Lower lobe of right lung (tissue), 2 donors: ENCODE results near the gene NFYC. TPM values are rescaled to one million over a fixed set of nuclear protein-coding genes. Genes with fewer than 3 reads are reported as not detected.

Experiments used
- ATAC-seq, 2 donors: fragments of 200-7000 bp; cut with Tn5 transposase; one replicate each; pipeline ENCODE4 v1.9.1; 2020 to 2022; ENCODE audit warnings: mild to moderate bottlenecking in 2 of 2, moderate library complexity in 2 of 2
- DNase-seq: peaks from one replicate; pipeline ENCODE4 v3.0.0-alpha.2; 2020
- H3K27ac ChIP-seq: fragments of 200-600 bp; one replicate; pipeline ENCODE4 v1.8.0; 2022
- H3K27me3 ChIP-seq: fragments of 200-600 bp; one replicate; pipeline ENCODE4 v1.8.0; 2022; ENCODE audit warnings: low read depth
- H3K36me3 ChIP-seq: fragments of 200-600 bp; one replicate; pipeline ENCODE4 v1.8.0; 2022; ENCODE audit warnings: mild to moderate bottlenecking
- H3K4me1 ChIP-seq: fragments of 200-600 bp; one replicate; pipeline ENCODE4 v1.8.0; 2022
- H3K4me3 ChIP-seq: fragments of 200-600 bp; one replicate; pipeline ENCODE4 v1.8.0; 2022; ENCODE audit warnings: mild to moderate bottlenecking
- H3K9me3 ChIP-seq: fragments of 200-600 bp; one replicate; pipeline ENCODE4 v1.8.0; 2022
- CTCF ChIP-seq: fragments of 200-600 bp; IDR thresholded peaks from one replicate; pipeline ENCODE4 v1.8.0; 2022; ENCODE audit warnings: antibody characterized with exemption, mild to moderate bottlenecking
- intact Hi-C: fragments of 100-400 bp; cut with DNase I; formaldehyde crosslinking; loops from one replicate; pipeline ENCODE4 v1.11.0; 2022
- total RNA-seq: library from RNA; stranded (reverse); fragmentation: NEBNext Ultra II Directional; extraction: Animal tissue kit (Norgen Biotek cat#: 25700); gene quantifications from one replicate; pipeline ENCODE4 v1.2.1, GENCODE V29; 2021
- donor health status: DM: no; HTN: yes; CAD: no; lungs with severe emphysema.

NFYC gene
- total RNA-seq, 1 donor from 2014 or later: 54.2 TPM

GRCh38 chr1:40766017-40766416 lies 74.5 kb downstream of the NFYC start:
- H3K27me3 ChIP-seq: no peaks in the 10 kb centered on the region
- H3K36me3 ChIP-seq: peaks cover 99% of the 10 kb centered on the region
- H3K4me1 ChIP-seq: no peaks in the 10 kb centered on the region
- DNase-seq (no peak), ATAC-seq (no peak)
- no peak for TF ChIP-seq CTCF
- no peak overlapping the region for H3K27ac ChIP-seq
- intact Hi-C loops: no loop called here
- no peak overlapping the region for H3K4me3 ChIP-seq
- H3K9me3 ChIP-seq: no peaks in the 10 kb centered on the region

- TF ChIP-seq CTCF: no peak
- no peaks in the 10 kb centered on the region for H3K27me3 ChIP-seq
- ATAC-seq: no peak
- no peak overlapping the region for H3K4me3 ChIP-seq
- no peaks in the 10 kb centered on the region for H3K9me3 ChIP-seq
- intact Hi-C loops: no loop called here
- no peak for DNase-seq
- no peak overlapping the region for H3K27ac ChIP-seq
- H3K36me3 ChIP-seq: peaks cover 99% of the 10 kb centered on the region
- no peaks in the 10 kb centered on the region for H3K4me1 ChIP-seq
Measured at GRCh38 chr1:40766560-40766959, 75.1 kb downstream of the NFYC start.

DNA sequence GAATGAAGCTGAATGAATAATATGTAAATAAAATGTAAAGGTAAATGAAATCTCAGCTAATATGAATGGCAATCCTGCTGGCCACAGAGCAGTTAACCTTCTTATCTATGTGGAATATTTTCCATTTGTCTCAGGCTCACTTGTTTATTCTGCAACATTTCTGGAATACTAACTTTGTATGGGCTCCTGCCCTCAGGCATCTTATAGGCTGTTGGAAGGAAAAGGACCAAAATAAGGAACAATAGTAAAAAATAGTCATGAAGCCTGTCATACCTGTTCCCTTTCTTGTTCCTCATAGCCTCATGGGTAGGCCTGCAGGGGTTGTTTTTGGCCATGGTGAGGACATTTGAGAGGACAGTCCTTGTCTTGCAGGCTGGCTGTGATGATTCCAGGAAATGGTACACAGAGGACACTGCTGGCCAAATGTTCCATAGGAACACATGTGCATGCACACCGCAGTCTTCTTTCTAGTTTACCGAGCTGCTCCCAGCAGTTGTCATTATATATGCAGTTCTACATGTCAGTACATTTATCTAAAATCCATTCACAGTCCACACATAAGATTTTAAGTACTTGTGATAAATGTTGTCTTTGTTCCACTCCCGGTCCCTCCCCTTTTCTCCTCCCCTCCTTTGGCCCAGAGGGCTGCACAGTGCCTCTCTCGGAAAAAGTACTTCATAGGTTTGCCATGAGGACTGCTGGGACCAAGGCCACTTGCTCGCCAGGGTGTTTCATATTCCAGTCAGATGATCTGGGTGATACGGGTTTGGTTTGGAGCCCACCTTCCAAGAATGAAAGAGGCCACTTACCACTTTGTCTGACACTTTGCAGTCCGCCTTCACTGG lies 76.9 kb downstream of the NFYC start:
- peaks cover 92% of the 10 kb centered on the region for H3K36me3 ChIP-seq
- intact Hi-C loops: no loop called here

GRCh38 chr1:40769815-40770214 lies 78.3 kb downstream of the NFYC start:
- Histone ChIP-seq H3K9me3 (no peaks in the 10 kb centered on the region), H3K36me3 (peaks cover 79% of the 10 kb centered on the region), H3K4me1 (no peaks in the 10 kb centered on the region), H3K27me3 (no peaks in the 10 kb centered on the region), H3K4me3 (no peak overlapping the region), H3K27ac (no peak overlapping the region)
- TF ChIP-seq CTCF: no peak
- intact Hi-C loops: no loop called here
- no peak for ATAC-seq
- no peak for DNase-seq

More for the DNA sequence above, 76.9 kb downstream of the NFYC start:
- no peak overlapping the region for H3K4me3 ChIP-seq
- ATAC-seq (no peak), DNase-seq (no peak)
- TF ChIP-seq CTCF: no peak
- H3K4me1 ChIP-seq: no peaks in the 10 kb centered on the region
- H3K9me3 ChIP-seq: no peaks in the 10 kb centered on the region
- H3K27ac ChIP-seq: no peak overlapping the region
- no peaks in the 10 kb centered on the region for H3K27me3 ChIP-seq

- TF ChIP-seq CTCF: no peak
- no peaks in the 10 kb centered on the region for H3K4me1 ChIP-seq
- H3K4me3 ChIP-seq: no peak overlapping the region
- DNase-seq (no peak), ATAC-seq (no peak)
- H3K27ac ChIP-seq: no peak overlapping the region
- no peaks in the 10 kb centered on the region for H3K27me3 ChIP-seq
- intact Hi-C loops: no loop called here
- no peaks in the 10 kb centered on the region for H3K9me3 ChIP-seq
- peaks cover 76% of the 10 kb centered on the region for H3K36me3 ChIP-seq
Measured at GRCh38 chr1:40770296-40771070, 79.0 kb downstream of the NFYC start.
